Ovary (tissue), 9 donors: Measurements from ENCODE around the gene KIR2DL1. TPM values are rescaled to one million over a fixed set of nuclear protein-coding genes. Genes with fewer than 3 reads are reported as not detected.
"Not testable (repeated sequence)": the region's sequence is repeated elsewhere in the genome, so short reads cannot be mapped to it uniquely, and the experiment has no call there.

Experiments used
- DNase-seq, 5 donors: peaks; one replicate each; pipeline ENCODE4 v3.0.0-alpha.2; 2019 to 2020
- H3K27ac ChIP-seq, 2 donors: fragments of 200-600 bp; one replicate each; pipeline versions ENCODE4 v1.5.1 to v1.8.0; 2019 to 2022
- H3K27me3 ChIP-seq: fragments of 200-600 bp; one replicate; pipeline ENCODE4 v1.8.0; 2022
- H3K36me3 ChIP-seq: fragments of 200-600 bp; sonication (generic); one replicate; pipeline ENCODE4 v1.5.1; 2019
- H3K4me1 ChIP-seq: one replicate; pipeline ENCODE4 v1.8.1; 2013; ENCODE audit warnings: mild to moderate bottlenecking, moderate library complexity; ENCODE audit not compliant: insufficient read depth
- H3K4me3 ChIP-seq: fragments of 200-600 bp; sonication (generic); one replicate; pipeline ENCODE4 v1.5.1; 2017
- H3K9me3 ChIP-seq, 2 donors: fragments of 200-600 bp in 1 of 2; sonication (generic) in 1 of 2; one replicate each; pipeline versions ENCODE4 v1.5.1 to v1.8.1; 2013 to 2019; ENCODE audit warnings: mild to moderate bottlenecking in 1 of 2, moderate library complexity in 1 of 2
- WGBS, 3 donors: extraction: QIAGEN DNeasy Blood & Tissue Kit in 1 of 3; methylation state at CpG; one replicate each; pipeline versions ENCODE4 v1.1.5 to v1.1.7; 2013 to 2017; 5-methylcytosine and 5-hydroxymethylcytosine counted together
- intact Hi-C, 4 donors: fragments of 100-400 bp; cut with DNase I; formaldehyde crosslinking; loops; one replicate each; pipeline versions ENCODE4 v1.11.0 to v1.15.1; 2022 to 2023
- polyA plus RNA-seq, 2 donors: library from polyadenylated mRNA; stranded (reverse); fragments of 200-250 nt in 1 of 2; fragments of 350-450 nt in 1 of 2; fragmentation: Illumina TruSeq in 1 of 2; extraction: RNeasy Lipid Tissue Mini Kit (QIAGEN cat#74804) in 1 of 2; gene quantifications; one replicate each; pipeline ENCODE4 v1.2.3, GENCODE V29; 2013 to 2014
- total RNA-seq, 7 donors: library from RNA; depleted of rRNA in 2 of 7; stranded (reverse); fragments of >200 nt in 2 of 7; fragmentation: NEBNext Ultra II Directional in 3 of 7; extraction: Animal tissue kit (Norgen Biotek cat#: 25700) in 3 of 7; gene quantifications; one replicate each; pipeline versions ENCODE4 v1.1.0 to v1.2.4, GENCODE V29; 2016 to 2023
- donor health status: DM: no; HTN: no; CAD: no; lungs with moderate emphysema.
- donor health status: DM: no; HTN: no; CAD: no.
- donor health status: Bipolar disorder and iron deficiency.
- donor health status: DM: yes; HTN: yes; CAD: no.
- donor health status: DM: no; HTN: no; CAD: no.
- donor health status: DM: yes; HTN: yes; CAD: no.

The KIR2DL1 gene
- total and polyA plus RNA-seq, 9 donors = 0.12 TPM; not detected in 8

- H3K9me3 ChIP-seq, H3K27ac ChIP-seq, H3K27me3 ChIP-seq, H3K4me1 ChIP-seq, intact Hi-C loops, H3K4me3 ChIP-seq, DNase-seq, H3K36me3 ChIP-seq: not testable (repeated sequence)
- WGBS, 3 donors = 75 to 79% (median 78%) methylated on average over 11 to 15 of the region's 15 CpGs
Observed at GRCh38 chr19:54771018-54771960, 1.7 kb downstream of the KIR2DL1 start.

GRCh38 chr19:54772666-54773065 lies 3.1 kb downstream of the KIR2DL1 start:
- DNase-seq, intact Hi-C loops, H3K27me3 ChIP-seq, H3K4me3 ChIP-seq, H3K27ac ChIP-seq, H3K36me3 ChIP-seq, H3K4me1 ChIP-seq, H3K9me3 ChIP-seq: not testable (repeated sequence)
- 44 to 53% (median 45%) methylated on average over 2 of the region's 2 CpGs for WGBS, 3 donors

- H3K27me3 ChIP-seq, H3K4me1 ChIP-seq, DNase-seq, H3K4me3 ChIP-seq, H3K9me3 ChIP-seq, H3K27ac ChIP-seq, intact Hi-C loops, H3K36me3 ChIP-seq: not testable (repeated sequence)
- 67 to 78% (median 73%) methylated on average over 12 of the region's 12 CpGs for WGBS, 3 donors
Observed at GRCh38 chr19:54775095-54775815, 5.7 kb downstream of the KIR2DL1 start.

GRCh38 chr19:54775830-54776229 lies 6.2 kb downstream of the KIR2DL1 start:
- DNase-seq, H3K27ac ChIP-seq, H3K27me3 ChIP-seq, H3K9me3 ChIP-seq, H3K36me3 ChIP-seq, intact Hi-C loops, H3K4me1 ChIP-seq, H3K4me3 ChIP-seq: not testable (repeated sequence)
- WGBS, 3 donors = 74 to 79% (median 78%) methylated on average over 8 of the region's 8 CpGs

GRCh38 chr19:54777851-54778250 lies 8.3 kb downstream of the KIR2DL1 start:
- H3K9me3 ChIP-seq, H3K36me3 ChIP-seq, intact Hi-C loops, H3K27me3 ChIP-seq, H3K27ac ChIP-seq, H3K4me3 ChIP-seq, H3K4me1 ChIP-seq, DNase-seq: not testable (repeated sequence)
- WGBS, 3 donors = 58 to 69% (median 60%) methylated on average over 4 of the region's 4 CpGs

- H3K36me3 ChIP-seq, H3K27me3 ChIP-seq, DNase-seq, H3K4me1 ChIP-seq, intact Hi-C loops, H3K27ac ChIP-seq, H3K9me3 ChIP-seq, H3K4me3 ChIP-seq: not testable (repeated sequence)
- WGBS, 3 donors = 65 to 75% (median 70%) methylated on average over 7 of the region's 7 CpGs
Observed at GRCh38 chr19:54778896-54779295, 9.3 kb downstream of the KIR2DL1 start.

GRCh38 chr19:54782916-54783315 lies 13.3 kb downstream of the KIR2DL1 start:
- H3K9me3 ChIP-seq, DNase-seq, H3K36me3 ChIP-seq, intact Hi-C loops, H3K27ac ChIP-seq, H3K4me1 ChIP-seq, H3K4me3 ChIP-seq, H3K27me3 ChIP-seq: not testable (repeated sequence)
- 70 to 78% (median 74%) methylated on average over 4 of the region's 4 CpGs for WGBS, 3 donors

- H3K27me3 ChIP-seq, H3K36me3 ChIP-seq, H3K4me1 ChIP-seq, intact Hi-C loops, DNase-seq, H3K4me3 ChIP-seq, H3K27ac ChIP-seq, H3K9me3 ChIP-seq: not testable (repeated sequence)
- WGBS, 3 donors = 81 to 85% (median 83%) methylated on average over 24 of the region's 24 CpGs
Observed at GRCh38 chr19:54786091-54786723, 16.6 kb downstream of the KIR2DL1 start.

GRCh38 chr19:54788154-54788553 lies 18.6 kb downstream of the KIR2DL1 start:
- intact Hi-C loops, H3K27ac ChIP-seq, H3K36me3 ChIP-seq, H3K27me3 ChIP-seq, H3K4me1 ChIP-seq, DNase-seq, H3K9me3 ChIP-seq, H3K4me3 ChIP-seq: not testable (repeated sequence)
- 79 to 81% (median 79%) methylated on average over 6 of the region's 6 CpGs for WGBS, 3 donors
